CD14-positive monocyte (primary cell): ENCODE results near the gene AFAP1L1. TPM values are rescaled to one million over a fixed set of nuclear protein-coding genes. Genes with fewer than 3 reads are reported as not detected.

ENCODE experiments used
- DNase-seq, 3 donors: peaks; one replicate each; pipeline ENCODE4 v3.0.0-alpha.2; 2011 to 2022
- H2AFZ ChIP-seq: 2 replicates; pipeline ENCODE4 v1.6.0; 2012; ENCODE audit warnings: mild to moderate bottlenecking, low read depth, low read length, inconsistent platforms; ENCODE audit not compliant: insufficient read depth, poor library complexity, severe bottlenecking
- H3K27ac ChIP-seq, 2 donors: 1 replicate in 1 of 2; 2 replicates in 1 of 2; pipeline ENCODE4 v1.5.1; 2012 to 2013; ENCODE audit warnings: low read length in 2 of 2, control low read depth in 1 of 2, inconsistent platforms in 1 of 2, low read depth in 1 of 2, mild to moderate bottlenecking in 1 of 2
- H3K27me3 ChIP-seq, 2 donors: one replicate each; pipeline versions ENCODE4 v1.6.0 to v1.6.1; 2011 to 2013; ENCODE audit warnings: low read length in 2 of 2; ENCODE audit not compliant: control insufficient read depth in 2 of 2, insufficient read depth in 2 of 2
- H3K36me3 ChIP-seq, 2 donors: replicated peaks in 1 of 2; 1 replicate in 1 of 2; 2 replicates in 1 of 2; pipeline versions ENCODE4 v1.5.1 to v1.6.1; 2012 to 2013; ENCODE audit warnings: low read length in 2 of 2, control low read depth in 1 of 2, inconsistent platforms in 1 of 2, mild to moderate bottlenecking in 1 of 2; ENCODE audit not compliant: insufficient read depth in 2 of 2, control insufficient read depth in 1 of 2
- H3K4me1 ChIP-seq, 2 donors: 1 replicate in 1 of 2; 2 replicates in 1 of 2; pipeline versions ENCODE4 v1.5.1 to v1.6.1; 2012 to 2013; ENCODE audit warnings: low read length in 2 of 2, control low read depth in 1 of 2, inconsistent platforms in 1 of 2, mild to moderate bottlenecking in 1 of 2, moderate library complexity in 1 of 2; ENCODE audit not compliant: insufficient read depth in 2 of 2, control insufficient read depth in 1 of 2
- H3K4me2 ChIP-seq: replicated peaks from 2 replicates; pipeline ENCODE3; 2012; ENCODE audit warnings: low read length, moderate library complexity, mild to moderate bottlenecking; ENCODE audit not compliant: poor library complexity, severe bottlenecking; ENCODE audit errors: extremely low read depth
- H3K4me3 ChIP-seq, 3 experiments: fragments of 200-600 bp in 1 of 3; sonication (generic) in 1 of 3; replicated peaks in 1 of 3; 1 replicate in 2 of 3; 2 replicates in 1 of 3; pipeline ENCODE4 v1.5.1; 2011 to 2013; ENCODE audit warnings: low read length in 3 of 3, mild to moderate bottlenecking in 3 of 3, control low read depth in 2 of 3, low read depth in 2 of 3, inconsistent platforms in 1 of 3, moderate library complexity in 1 of 3
- H3K79me2 ChIP-seq: 2 replicates; pipeline ENCODE4 v1.6.0; 2012; ENCODE audit warnings: mild to moderate bottlenecking, control low read depth, inconsistent platforms, low read length, moderate library complexity; ENCODE audit not compliant: insufficient read depth
- H3K9ac ChIP-seq: 2 replicates; pipeline ENCODE4 v1.6.0; 2017; ENCODE audit warnings: low read length, mild to moderate bottlenecking; ENCODE audit not compliant: insufficient read depth, poor library complexity, severe bottlenecking
- H3K9me3 ChIP-seq, 2 donors: replicated peaks in 1 of 2; 1 replicate in 1 of 2; 2 replicates in 1 of 2; pipeline versions ENCODE4 v1.5.1 to v1.6.1; 2012 to 2013; ENCODE audit warnings: low read length in 2 of 2, control low read depth in 1 of 2; ENCODE audit not compliant: control insufficient read depth in 1 of 2, insufficient read depth in 1 of 2
- H4K20me1 ChIP-seq: 2 replicates; pipeline ENCODE4 v1.6.0; 2012; ENCODE audit warnings: mild to moderate bottlenecking, low read length, control low read depth, moderate library complexity; ENCODE audit not compliant: insufficient read depth
- H3K27ac Mint-ChIP-seq, 7 donors: one replicate each; pipeline ENCODE4 v1.8.0; 2020; ENCODE audit warnings: mild to moderate bottlenecking in 7 of 7, mixed read lengths in 7 of 7, moderate library complexity in 6 of 7, inconsistent platforms in 2 of 7
- H3K27me3 Mint-ChIP-seq, 3 donors: one replicate each; pipeline ENCODE4 v1.8.0; 2021 to 2022; ENCODE audit warnings: low read depth in 3 of 3, mild to moderate bottlenecking in 3 of 3, mixed read lengths in 3 of 3, moderate library complexity in 3 of 3, inconsistent platforms in 1 of 3
- H3K36me3 Mint-ChIP-seq, 2 donors: one replicate each; pipeline ENCODE4 v1.8.0; 2020; ENCODE audit warnings: mixed read lengths in 2 of 2, inconsistent platforms in 1 of 2, mild to moderate bottlenecking in 1 of 2
- H3K4me1 Mint-ChIP-seq: one replicate; pipeline ENCODE4 v1.8.0; 2020; ENCODE audit warnings: mild to moderate bottlenecking, mixed read lengths
- H3K4me3 Mint-ChIP-seq, 2 donors: one replicate each; pipeline ENCODE4 v1.8.0; 2020; ENCODE audit warnings: mild to moderate bottlenecking in 2 of 2, mixed read lengths in 2 of 2, moderate library complexity in 1 of 2
- H3K9me3 Mint-ChIP-seq, 7 donors: one replicate each; pipeline ENCODE4 v1.8.0; 2020 to 2022; ENCODE audit warnings: mixed read lengths in 7 of 7, mild to moderate bottlenecking in 6 of 7, moderate library complexity in 6 of 7, inconsistent platforms in 2 of 7
- CTCF ChIP-seq: fragments of 200-600 bp; IDR thresholded peaks from one replicate; pipeline ENCODE4 v1.8.0; 2022; ENCODE audit warnings: antibody characterized with exemption, mild to moderate bottlenecking
- WGBS: methylation state at CpG from one replicate; pipeline ENCODE4 v1.1.5; 2013; ENCODE audit warnings: missing lambda C conversion rate; ENCODE audit not compliant: insufficient coverage; 5-methylcytosine and 5-hydroxymethylcytosine counted together
- intact Hi-C, 2 donors: fragments of 100-400 bp; cut with micrococcal nuclease; formaldehyde crosslinking; loops; one replicate each; pipeline versions ENCODE4 v1.15.0 to v1.15.1; 2023
- polyA plus RNA-seq, 3 donors: library from polyadenylated mRNA; depleted of rRNA in 1 of 3; unstranded in 2 of 3; stranded (reverse) in 1 of 3; fragments of 300-500 nt in 2 of 3; fragments of >200 nt in 1 of 3; fragmentation: Illumina TruSeq in 2 of 3; gene quantifications; 1 replicate in 2 of 3; 2 replicates in 1 of 3; pipeline ENCODE4 v1.2.3, GENCODE V29; 2012 to 2021

AFAP1L1 gene
- polyA plus RNA-seq, 3 donors = not detected

GRCh38 chr5:149297340-149298025 lies 25.8 kb downstream of the AFAP1L1 start:
- H3K4me3 ChIP-seq = no peak overlapping the region
- Mint-ChIP-seq H3K36me3 (no peaks in the 10 kb centered on the region), H3K4me3 (no peak overlapping the region), H3K4me1 (peaks cover 17% of the 10 kb centered on the region), H3K9me3 (no peaks in the 10 kb centered on the region), H3K27ac (no peak overlapping the region), H3K27me3 (peaks cover 7 to 20% (median 10%) of the 10 kb centered on the region in 3 donors)
- 100% methylated on average over 1 of the region's 5 CpGs for WGBS
- TF ChIP-seq CTCF = no peak
- H3K9ac ChIP-seq = no peak overlapping the region
- no peak overlapping the region for H3K27ac ChIP-seq
- peaks cover 0 to 6% of the 10 kb centered on the region in 2 donors for H3K27me3 ChIP-seq
- no peaks in the 10 kb centered on the region for H4K20me1 ChIP-seq
- peaks cover 7% of the 10 kb centered on the region in 2 donors for H3K4me1 ChIP-seq
- no peak overlapping the region for H2AFZ ChIP-seq
- no peak overlapping the region for H3K4me2 ChIP-seq
- no peaks in the 10 kb centered on the region for H3K36me3 ChIP-seq
- intact Hi-C loops = no loop called here
- no peaks in the 10 kb centered on the region for H3K9me3 ChIP-seq
- no peak for DNase-seq
- H3K79me2 ChIP-seq = no peaks in the 10 kb centered on the region

GRCh38 chr5:149298163-149298562 lies 26.5 kb downstream of the AFAP1L1 start:
- Histone ChIP-seq H3K27me3 (peaks cover 0 to 6% of the 10 kb centered on the region in 2 donors), H3K79me2 (no peaks in the 10 kb centered on the region), H3K9me3 (no peaks in the 10 kb centered on the region), H3K4me2 (no peak overlapping the region), H3K4me3 (no peak overlapping the region), H3K36me3 (no peaks in the 10 kb centered on the region), H2AFZ (no peak overlapping the region), H4K20me1 (no peaks in the 10 kb centered on the region), H3K9ac (no peak overlapping the region), H3K4me1 (peaks cover 7% of the 10 kb centered on the region in 2 donors), H3K27ac (no peak overlapping the region)
- Mint-ChIP-seq H3K9me3 (no peaks in the 10 kb centered on the region), H3K27ac (no peak overlapping the region), H3K4me1 (peaks cover 18% of the 10 kb centered on the region), H3K36me3 (no peaks in the 10 kb centered on the region), H3K4me3 (no peak overlapping the region), H3K27me3 (peaks cover 7 to 20% (median 10%) of the 10 kb centered on the region in 3 donors)
- TF ChIP-seq CTCF = no peak
- intact Hi-C loops = no loop called here
- no CpG with 5 or more reads among the region's 1 CpG for WGBS
- DNase-seq = no peak
